Peyer's patch (tissue), 4 donors: ENCODE results near the gene TCF25.

Experiments used
- POLR2A ChIP-seq, 2 donors: fragments of 450-650 bp; IDR thresholded peaks; one replicate each; pipeline ENCODE4 v1.5.1; 2017; ENCODE audit warnings: antibody characterized with exemption in 2 of 2, mild to moderate bottlenecking in 2 of 2, moderate library complexity in 2 of 2
- TF ChIP-seq, protein P1 (sequence below), 6 experiments: fragments of 450-650 bp in 4 of 6; fragments of 200-600 bp in 2 of 6; sonication (generic) in 1 of 6; IDR thresholded peaks; one replicate each; pipeline ENCODE4 v1.5.1; 2017 to 2019; ENCODE audit warnings: antibody characterized with exemption in 6 of 6, mild to moderate bottlenecking in 3 of 6, moderate library complexity in 1 of 6

DNA sequence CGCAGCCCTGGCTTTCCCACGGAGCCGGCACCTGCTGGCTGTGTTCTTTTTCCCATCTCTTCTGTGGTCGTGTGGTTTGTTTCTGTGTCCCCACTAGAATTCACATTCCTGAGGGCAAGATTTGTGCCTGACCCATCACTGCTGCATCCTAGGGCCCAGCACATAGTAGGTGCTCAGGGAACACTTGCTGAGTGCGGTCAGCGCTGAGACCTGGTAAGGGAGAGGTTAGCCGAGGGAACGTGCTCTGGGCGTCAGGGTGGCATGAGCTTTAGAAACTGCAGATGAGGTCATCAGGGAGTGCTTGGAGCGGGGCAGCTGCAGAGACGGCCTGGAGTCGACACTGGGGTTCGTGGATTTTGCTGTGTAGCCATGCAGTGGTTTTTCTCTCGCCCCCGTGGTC is 81.1 kb downstream of the TCF25 start:
- no peak for TF ChIP-seq POLR2A (IDR thresholded peaks at IDR 0.05)
- TF ChIP-seq, protein P1, sequence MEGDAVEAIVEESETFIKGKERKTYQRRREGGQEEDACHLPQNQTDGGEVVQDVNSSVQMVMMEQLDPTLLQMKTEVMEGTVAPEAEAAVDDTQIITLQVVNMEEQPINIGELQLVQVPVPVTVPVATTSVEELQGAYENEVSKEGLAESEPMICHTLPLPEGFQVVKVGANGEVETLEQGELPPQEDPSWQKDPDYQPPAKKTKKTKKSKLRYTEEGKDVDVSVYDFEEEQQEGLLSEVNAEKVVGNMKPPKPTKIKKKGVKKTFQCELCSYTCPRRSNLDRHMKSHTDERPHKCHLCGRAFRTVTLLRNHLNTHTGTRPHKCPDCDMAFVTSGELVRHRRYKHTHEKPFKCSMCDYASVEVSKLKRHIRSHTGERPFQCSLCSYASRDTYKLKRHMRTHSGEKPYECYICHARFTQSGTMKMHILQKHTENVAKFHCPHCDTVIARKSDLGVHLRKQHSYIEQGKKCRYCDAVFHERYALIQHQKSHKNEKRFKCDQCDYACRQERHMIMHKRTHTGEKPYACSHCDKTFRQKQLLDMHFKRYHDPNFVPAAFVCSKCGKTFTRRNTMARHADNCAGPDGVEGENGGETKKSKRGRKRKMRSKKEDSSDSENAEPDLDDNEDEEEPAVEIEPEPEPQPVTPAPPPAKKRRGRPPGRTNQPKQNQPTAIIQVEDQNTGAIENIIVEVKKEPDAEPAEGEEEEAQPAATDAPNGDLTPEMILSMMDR (IDR thresholded peaks at IDR 0.05), result no peak
